H1 (cell line): ENCODE measurements around the gene JPT1. TPM values are rescaled to one million over a fixed set of nuclear protein-coding genes. Genes with fewer than 3 reads are reported as not detected.

Source experiments
- CHD1 ChIP-seq: IDR thresholded peaks from 2 replicates; pipeline ENCODE4 v1.6.1; 2012; ENCODE audit warnings: low read depth, low read length, improper control_type of control experiment
- PHF8 ChIP-seq: fragments of 200-600 bp; sonication (generic); conservative IDR thresholded peaks from 2 replicates; pipeline ENCODE4 v1.7.1; 2012; ENCODE audit warnings: low read depth, mild to moderate bottlenecking, inconsistent platforms, low read length, moderate library complexity
- polyA plus RNA-seq, 7 experiments: library from polyadenylated mRNA; depleted of rRNA in 3 of 7; stranded (reverse) in 5 of 7; unstranded in 2 of 7; fragments of >200 nt in 5 of 7; fragments of 200-250 nt in 2 of 7; gene quantifications; 1 replicate in 5 of 7; 2 replicates in 1 of 7; 4 replicates in 1 of 7; pipeline versions ENCODE4 v1.2.1 to v1.2.3, GENCODE V29; 2011 to 2013; ENCODE audit warnings: missing spikeins in 2 of 7, mixed read lengths in 2 of 7
- total RNA-seq: library from RNA; stranded (reverse); fragmentation: NEBNext Ultra II Directional; extraction: Animal tissue kit (Norgen Biotek cat#: 25700); gene quantifications from 2 replicates; pipeline ENCODE4 v1.2.1, GENCODE V29; 2021
- TF ChIP-seq, protein P1 (sequence below): fragments of 300-600 bp; sonication (generic); IDR thresholded peaks from 2 replicates; pipeline ENCODE4 v1.7.1; 2012; ENCODE audit warnings: low read length, moderate library complexity, mild to moderate bottlenecking, inconsistent platforms; ENCODE audit not compliant: insufficient replicate concordance

Gene JPT1
- total and polyA plus RNA-seq, 2 of the 8 experiments (the other 6 are each of a cell fraction or from before 2014, with no cell fraction given), result 154 to 369 TPM

- TF ChIP-seq, protein P1, sequence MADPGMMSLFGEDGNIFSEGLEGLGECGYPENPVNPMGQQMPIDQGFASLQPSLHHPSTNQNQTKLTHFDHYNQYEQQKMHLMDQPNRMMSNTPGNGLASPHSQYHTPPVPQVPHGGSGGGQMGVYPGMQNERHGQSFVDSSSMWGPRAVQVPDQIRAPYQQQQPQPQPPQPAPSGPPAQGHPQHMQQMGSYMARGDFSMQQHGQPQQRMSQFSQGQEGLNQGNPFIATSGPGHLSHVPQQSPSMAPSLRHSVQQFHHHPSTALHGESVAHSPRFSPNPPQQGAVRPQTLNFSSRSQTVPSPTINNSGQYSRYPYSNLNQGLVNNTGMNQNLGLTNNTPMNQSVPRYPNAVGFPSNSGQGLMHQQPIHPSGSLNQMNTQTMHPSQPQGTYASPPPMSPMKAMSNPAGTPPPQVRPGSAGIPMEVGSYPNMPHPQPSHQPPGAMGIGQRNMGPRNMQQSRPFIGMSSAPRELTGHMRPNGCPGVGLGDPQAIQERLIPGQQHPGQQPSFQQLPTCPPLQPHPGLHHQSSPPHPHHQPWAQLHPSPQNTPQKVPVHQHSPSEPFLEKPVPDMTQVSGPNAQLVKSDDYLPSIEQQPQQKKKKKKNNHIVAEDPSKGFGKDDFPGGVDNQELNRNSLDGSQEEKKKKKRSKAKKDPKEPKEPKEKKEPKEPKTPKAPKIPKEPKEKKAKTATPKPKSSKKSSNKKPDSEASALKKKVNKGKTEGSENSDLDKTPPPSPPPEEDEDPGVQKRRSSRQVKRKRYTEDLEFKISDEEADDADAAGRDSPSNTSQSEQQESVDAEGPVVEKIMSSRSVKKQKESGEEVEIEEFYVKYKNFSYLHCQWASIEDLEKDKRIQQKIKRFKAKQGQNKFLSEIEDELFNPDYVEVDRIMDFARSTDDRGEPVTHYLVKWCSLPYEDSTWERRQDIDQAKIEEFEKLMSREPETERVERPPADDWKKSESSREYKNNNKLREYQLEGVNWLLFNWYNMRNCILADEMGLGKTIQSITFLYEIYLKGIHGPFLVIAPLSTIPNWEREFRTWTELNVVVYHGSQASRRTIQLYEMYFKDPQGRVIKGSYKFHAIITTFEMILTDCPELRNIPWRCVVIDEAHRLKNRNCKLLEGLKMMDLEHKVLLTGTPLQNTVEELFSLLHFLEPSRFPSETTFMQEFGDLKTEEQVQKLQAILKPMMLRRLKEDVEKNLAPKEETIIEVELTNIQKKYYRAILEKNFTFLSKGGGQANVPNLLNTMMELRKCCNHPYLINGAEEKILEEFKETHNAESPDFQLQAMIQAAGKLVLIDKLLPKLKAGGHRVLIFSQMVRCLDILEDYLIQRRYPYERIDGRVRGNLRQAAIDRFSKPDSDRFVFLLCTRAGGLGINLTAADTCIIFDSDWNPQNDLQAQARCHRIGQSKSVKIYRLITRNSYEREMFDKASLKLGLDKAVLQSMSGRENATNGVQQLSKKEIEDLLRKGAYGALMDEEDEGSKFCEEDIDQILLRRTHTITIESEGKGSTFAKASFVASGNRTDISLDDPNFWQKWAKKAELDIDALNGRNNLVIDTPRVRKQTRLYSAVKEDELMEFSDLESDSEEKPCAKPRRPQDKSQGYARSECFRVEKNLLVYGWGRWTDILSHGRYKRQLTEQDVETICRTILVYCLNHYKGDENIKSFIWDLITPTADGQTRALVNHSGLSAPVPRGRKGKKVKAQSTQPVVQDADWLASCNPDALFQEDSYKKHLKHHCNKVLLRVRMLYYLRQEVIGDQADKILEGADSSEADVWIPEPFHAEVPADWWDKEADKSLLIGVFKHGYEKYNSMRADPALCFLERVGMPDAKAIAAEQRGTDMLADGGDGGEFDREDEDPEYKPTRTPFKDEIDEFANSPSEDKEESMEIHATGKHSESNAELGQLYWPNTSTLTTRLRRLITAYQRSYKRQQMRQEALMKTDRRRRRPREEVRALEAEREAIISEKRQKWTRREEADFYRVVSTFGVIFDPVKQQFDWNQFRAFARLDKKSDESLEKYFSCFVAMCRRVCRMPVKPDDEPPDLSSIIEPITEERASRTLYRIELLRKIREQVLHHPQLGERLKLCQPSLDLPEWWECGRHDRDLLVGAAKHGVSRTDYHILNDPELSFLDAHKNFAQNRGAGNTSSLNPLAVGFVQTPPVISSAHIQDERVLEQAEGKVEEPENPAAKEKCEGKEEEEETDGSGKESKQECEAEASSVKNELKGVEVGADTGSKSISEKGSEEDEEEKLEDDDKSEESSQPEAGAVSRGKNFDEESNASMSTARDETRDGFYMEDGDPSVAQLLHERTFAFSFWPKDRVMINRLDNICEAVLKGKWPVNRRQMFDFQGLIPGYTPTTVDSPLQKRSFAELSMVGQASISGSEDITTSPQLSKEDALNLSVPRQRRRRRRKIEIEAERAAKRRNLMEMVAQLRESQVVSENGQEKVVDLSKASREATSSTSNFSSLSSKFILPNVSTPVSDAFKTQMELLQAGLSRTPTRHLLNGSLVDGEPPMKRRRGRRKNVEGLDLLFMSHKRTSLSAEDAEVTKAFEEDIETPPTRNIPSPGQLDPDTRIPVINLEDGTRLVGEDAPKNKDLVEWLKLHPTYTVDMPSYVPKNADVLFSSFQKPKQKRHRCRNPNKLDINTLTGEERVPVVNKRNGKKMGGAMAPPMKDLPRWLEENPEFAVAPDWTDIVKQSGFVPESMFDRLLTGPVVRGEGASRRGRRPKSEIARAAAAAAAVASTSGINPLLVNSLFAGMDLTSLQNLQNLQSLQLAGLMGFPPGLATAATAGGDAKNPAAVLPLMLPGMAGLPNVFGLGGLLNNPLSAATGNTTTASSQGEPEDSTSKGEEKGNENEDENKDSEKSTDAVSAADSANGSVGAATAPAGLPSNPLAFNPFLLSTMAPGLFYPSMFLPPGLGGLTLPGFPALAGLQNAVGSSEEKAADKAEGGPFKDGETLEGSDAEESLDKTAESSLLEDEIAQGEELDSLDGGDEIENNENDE, result no peak
- TF ChIP-seq CHD1 (no peak), PHF8 (no peak)
Observed at GRCh38 chr17:75114552-75115314, 39.6 kb downstream of the JPT1 start (continued).
